Colonic mucosa (tissue), 4 donors: ENCODE data around the gene MED26. TPM values are rescaled to one million over a fixed set of nuclear protein-coding genes. Genes with fewer than 3 reads are reported as not detected.

ENCODE experiments used
- DNase-seq: peaks from one replicate; pipeline ENCODE4 v3.0.0-alpha.2; 2020
- H3K27ac ChIP-seq: fragments of 200-600 bp; one replicate; pipeline ENCODE4 v1.8.0; 2021
- H3K27me3 ChIP-seq: fragments of 200-600 bp; one replicate; pipeline ENCODE4 v1.8.0; 2021
- H3K36me3 ChIP-seq: fragments of 200-600 bp; one replicate; pipeline ENCODE4 v1.8.0; 2021
- H3K4me1 ChIP-seq: fragments of 200-600 bp; one replicate; pipeline ENCODE4 v1.8.0; 2021; ENCODE audit warnings: mild to moderate bottlenecking
- H3K4me3 ChIP-seq: fragments of 200-600 bp; one replicate; pipeline ENCODE4 v1.8.0; 2021
- H3K9ac ChIP-seq, 2 donors: one replicate each; pipeline ENCODE4 v1.7.0; 2013; ENCODE audit warnings: control low read depth in 2 of 2, low read depth in 2 of 2, low read length in 2 of 2
- H3K9me3 ChIP-seq: fragments of 200-600 bp; one replicate; pipeline ENCODE4 v1.8.0; 2021
- intact Hi-C: fragments of 100-400 bp; cut with DNase I; formaldehyde crosslinking; loops from one replicate; pipeline ENCODE4 v1.14.1; 2022
- total RNA-seq, 2 donors: library from RNA; stranded (reverse); fragmentation: NEBNext Ultra II Directional in 1 of 2; extraction: Animal tissue kit (Norgen Biotek cat#: 25700) in 1 of 2; gene quantifications; one replicate each; pipeline ENCODE4 v1.2.1, GENCODE V29; 2021
- TF ChIP-seq, protein P1 (sequence below): fragments of 200-600 bp; IDR thresholded peaks from one replicate; pipeline ENCODE4 v1.8.0; 2022; ENCODE audit warnings: antibody characterized with exemption, mild to moderate bottlenecking
- donor health status: healthy.
- donor health status: DM: no; HTN: no; CAD: no.
- donor health status: DM: no; HTN: no; CAD: no.

Gene MED26
- total RNA-seq, 2 donors from 2014 or later = 10.0 to 11.9 TPM

DNA sequence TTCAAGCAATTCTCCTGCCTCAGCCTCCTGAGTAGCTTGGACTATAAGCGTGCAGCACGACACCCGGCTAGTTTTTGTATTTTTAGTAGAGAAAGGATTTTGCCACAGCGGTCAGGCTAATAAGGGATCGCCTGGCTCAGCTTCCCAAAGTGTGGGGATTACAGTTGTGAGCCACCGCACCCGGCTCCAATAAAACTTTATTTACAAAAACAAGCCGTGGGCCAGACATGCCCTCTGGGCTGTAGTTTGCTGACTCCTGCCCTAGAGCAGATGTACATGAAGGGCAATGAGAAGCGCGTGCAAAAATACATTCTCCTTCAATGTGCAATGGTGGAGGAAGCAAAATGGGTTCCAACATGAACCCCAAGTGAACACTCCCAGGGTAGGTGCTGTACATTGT lies 13.7 kb upstream of the MED26 start:
- Histone ChIP-seq H3K4me1 (no peaks in the 10 kb centered on the region), H3K9ac (no peak overlapping the region), H3K9me3 (no peaks in the 10 kb centered on the region), H3K4me3 (no peak overlapping the region), H3K36me3 (peaks cover 6% of the 10 kb centered on the region), H3K27ac (no peak overlapping the region), H3K27me3 (no peaks in the 10 kb centered on the region)
- intact Hi-C loops = no loop called here
- TF ChIP-seq, protein P1, sequence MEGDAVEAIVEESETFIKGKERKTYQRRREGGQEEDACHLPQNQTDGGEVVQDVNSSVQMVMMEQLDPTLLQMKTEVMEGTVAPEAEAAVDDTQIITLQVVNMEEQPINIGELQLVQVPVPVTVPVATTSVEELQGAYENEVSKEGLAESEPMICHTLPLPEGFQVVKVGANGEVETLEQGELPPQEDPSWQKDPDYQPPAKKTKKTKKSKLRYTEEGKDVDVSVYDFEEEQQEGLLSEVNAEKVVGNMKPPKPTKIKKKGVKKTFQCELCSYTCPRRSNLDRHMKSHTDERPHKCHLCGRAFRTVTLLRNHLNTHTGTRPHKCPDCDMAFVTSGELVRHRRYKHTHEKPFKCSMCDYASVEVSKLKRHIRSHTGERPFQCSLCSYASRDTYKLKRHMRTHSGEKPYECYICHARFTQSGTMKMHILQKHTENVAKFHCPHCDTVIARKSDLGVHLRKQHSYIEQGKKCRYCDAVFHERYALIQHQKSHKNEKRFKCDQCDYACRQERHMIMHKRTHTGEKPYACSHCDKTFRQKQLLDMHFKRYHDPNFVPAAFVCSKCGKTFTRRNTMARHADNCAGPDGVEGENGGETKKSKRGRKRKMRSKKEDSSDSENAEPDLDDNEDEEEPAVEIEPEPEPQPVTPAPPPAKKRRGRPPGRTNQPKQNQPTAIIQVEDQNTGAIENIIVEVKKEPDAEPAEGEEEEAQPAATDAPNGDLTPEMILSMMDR = no peak
- no peak for DNase-seq

- no peak overlapping the region for H3K27ac ChIP-seq
- H3K36me3 ChIP-seq = peaks cover 6% of the 10 kb centered on the region
- no peaks in the 10 kb centered on the region for H3K4me1 ChIP-seq
- intact Hi-C loops = no loop called here
- H3K9ac ChIP-seq = no peak overlapping the region
- TF ChIP-seq, protein P1 = no peak
- DNase-seq = no peak
- no peak overlapping the region for H3K4me3 ChIP-seq
- no peaks in the 10 kb centered on the region for H3K27me3 ChIP-seq
- no peaks in the 10 kb centered on the region for H3K9me3 ChIP-seq
These were observed 12.9 kb upstream of the MED26 start for GRCh38 chr19:16640951-16641350.

GRCh38 chr19:16638666-16639065 lies 10.7 kb upstream of the MED26 start:
- no peak overlapping the region for H3K4me3 ChIP-seq
- peaks cover 6% of the 10 kb centered on the region for H3K36me3 ChIP-seq
- DNase-seq = no peak
- no peaks in the 10 kb centered on the region for H3K27me3 ChIP-seq
- TF ChIP-seq, protein P1 = no peak
- H3K27ac ChIP-seq = no peak overlapping the region
- H3K4me1 ChIP-seq = no peaks in the 10 kb centered on the region
- H3K9ac ChIP-seq = no peak overlapping the region
- no peaks in the 10 kb centered on the region for H3K9me3 ChIP-seq
- intact Hi-C loops = no loop called here

DNA sequence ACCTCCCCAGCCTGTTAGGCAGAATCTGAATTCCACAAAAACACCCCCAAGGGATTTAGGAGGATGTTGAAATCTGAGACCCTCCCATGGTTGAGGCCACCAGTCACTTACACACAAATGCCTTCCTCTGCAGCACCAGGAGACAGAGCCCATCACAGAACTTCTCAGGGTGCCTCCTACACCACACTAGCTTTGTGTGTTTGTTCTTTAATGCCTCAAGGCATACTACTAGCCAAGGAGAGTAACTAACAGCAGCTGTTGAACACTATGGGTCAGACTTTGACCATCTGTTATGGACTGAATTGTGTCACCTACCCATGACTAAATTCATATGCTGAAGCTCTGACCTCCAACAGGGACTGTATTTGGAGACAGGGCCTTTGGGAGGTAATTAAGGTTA lies 9.5 kb upstream of the MED26 start:
- no peak overlapping the region for H3K9ac ChIP-seq
- no peak overlapping the region for H3K4me3 ChIP-seq
- intact Hi-C loops = no loop called here
- no peaks in the 10 kb centered on the region for H3K4me1 ChIP-seq
- H3K27me3 ChIP-seq = no peaks in the 10 kb centered on the region
- TF ChIP-seq, protein P1 = no peak
- DNase-seq = no peak
- no peak overlapping the region for H3K27ac ChIP-seq
- no peaks in the 10 kb centered on the region for H3K9me3 ChIP-seq
- peaks cover 6% of the 10 kb centered on the region for H3K36me3 ChIP-seq

DNA sequence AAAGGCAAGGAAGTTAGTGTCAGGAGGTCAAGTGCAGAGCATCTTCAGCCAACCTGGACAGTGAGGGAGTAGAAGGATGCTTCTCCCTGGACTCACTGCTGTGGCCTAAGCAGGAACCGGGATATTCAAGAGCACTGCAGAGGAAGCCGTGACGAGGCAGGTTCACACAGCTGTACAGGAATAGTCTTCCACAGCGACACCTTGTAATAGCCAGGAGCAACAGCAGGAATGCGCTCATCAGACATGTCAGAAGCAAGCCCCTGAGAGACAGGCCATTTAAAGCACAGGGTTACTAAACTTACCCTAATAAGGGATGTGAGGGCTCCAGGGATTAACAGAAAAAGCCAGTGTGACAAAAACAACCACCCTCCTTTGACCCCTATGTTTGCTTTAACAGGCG lies 3.5 kb upstream of the MED26 start:
- intact Hi-C loops = no loop called here
- no peak for DNase-seq
- Histone ChIP-seq H3K9ac (no peak overlapping the region), H3K4me1 (no peaks in the 10 kb centered on the region), H3K27me3 (no peaks in the 10 kb centered on the region), H3K9me3 (no peaks in the 10 kb centered on the region), H3K36me3 (no peaks in the 10 kb centered on the region), H3K27ac (no peak overlapping the region), H3K4me3 (no peak overlapping the region)
- TF ChIP-seq, protein P1 = no peak
